HEK293 (cell line): ENCODE results near the gene FAM149B1.

Experiments
- GFI1B ChIP-seq: fragments of 450-650 bp; formaldehyde crosslinking; IDR thresholded peaks from 2 replicates; pipeline ENCODE4 v1.5.1; 2016; ENCODE audit warnings: missing biosample characterization, missing genetic modification characterization
- GLI2 ChIP-seq: fragments of 450-650 bp; formaldehyde crosslinking; IDR thresholded peaks from 2 replicates; pipeline ENCODE4; 2017; ENCODE audit warnings: missing biosample characterization, missing genetic modification characterization, low read depth, borderline replicate concordance
- MZF1 ChIP-seq: fragments of 450-650 bp; formaldehyde crosslinking; IDR thresholded peaks from 2 replicates; pipeline ENCODE4 v1.5.1; 2017; ENCODE audit warnings: missing biosample characterization, missing genetic modification characterization, borderline replicate concordance
- PRDM1 ChIP-seq: fragments of 450-650 bp; formaldehyde crosslinking; IDR thresholded peaks from 2 replicates; pipeline ENCODE4; 2016; ENCODE audit warnings: missing biosample characterization, missing genetic modification characterization
- SETDB1 ChIP-seq: IDR thresholded peaks from one replicate; pipeline ENCODE4 v1.6.1; 2017; ENCODE audit warnings: mild to moderate bottlenecking, low read length, moderate library complexity, mixed read lengths; ENCODE audit not compliant: insufficient read length
- ZBTB17 ChIP-seq: fragments of 450-650 bp; formaldehyde crosslinking; IDR thresholded peaks from 2 replicates; pipeline ENCODE4 v1.5.1; 2016; ENCODE audit warnings: missing biosample characterization, missing genetic modification characterization
- ZBTB26 ChIP-seq: fragments of 450-650 bp; formaldehyde crosslinking; optimal IDR thresholded peaks from 2 replicates; pipeline ENCODE3; 2016; ENCODE audit warnings: missing biosample characterization, mild to moderate bottlenecking, missing genetic modification characterization
- ZBTB7A ChIP-seq: fragments of 450-650 bp; formaldehyde crosslinking; IDR thresholded peaks from 2 replicates; pipeline ENCODE4 v1.5.1; 2016; ENCODE audit warnings: low read depth, missing biosample characterization, missing genetic modification characterization
- ZBTB8A ChIP-seq: fragments of 450-650 bp; formaldehyde crosslinking; IDR thresholded peaks from 2 replicates; pipeline ENCODE4 v1.5.1; 2016; ENCODE audit warnings: missing biosample characterization, missing genetic modification characterization
- ZNF114 ChIP-seq: fragments of 450-650 bp; formaldehyde crosslinking; IDR thresholded peaks from 2 replicates; pipeline ENCODE4 v1.5.0; 2017; ENCODE audit warnings: missing biosample characterization, missing genetic modification characterization
- ZNF138 ChIP-seq: fragments of 450-650 bp; formaldehyde crosslinking; IDR thresholded peaks from 2 replicates; pipeline ENCODE4 v1.5.1; 2016; ENCODE audit warnings: missing biosample characterization, missing genetic modification characterization, borderline replicate concordance
- ZNF155 ChIP-seq: fragments of 450-650 bp; formaldehyde crosslinking; IDR thresholded peaks from 2 replicates; pipeline ENCODE4 v1.5.1; 2016; ENCODE audit warnings: missing biosample characterization, missing genetic modification characterization
- ZNF16 ChIP-seq: fragments of 450-650 bp; formaldehyde crosslinking; IDR thresholded peaks from 2 replicates; pipeline ENCODE4 v1.5.1; 2016; ENCODE audit warnings: low read depth, missing biosample characterization, missing genetic modification characterization
- ZNF169 ChIP-seq: fragments of 450-650 bp; formaldehyde crosslinking; IDR thresholded peaks from 2 replicates; pipeline ENCODE4 v1.5.1; 2016; ENCODE audit warnings: missing biosample characterization, missing genetic modification characterization
- ZNF202 ChIP-seq: fragments of 450-650 bp; formaldehyde crosslinking; IDR thresholded peaks from 2 replicates; pipeline ENCODE4 v1.5.1; 2016; ENCODE audit warnings: missing biosample characterization, missing genetic modification characterization, borderline replicate concordance
- ZNF248 ChIP-seq: fragments of 450-650 bp; formaldehyde crosslinking; IDR thresholded peaks from 2 replicates; pipeline ENCODE4 v1.5.1; 2017; ENCODE audit warnings: missing biosample characterization, missing genetic modification characterization
- ZNF311 ChIP-seq: fragments of 450-650 bp; formaldehyde crosslinking; IDR thresholded peaks from 2 replicates; pipeline ENCODE4 v1.5.1; 2017; ENCODE audit warnings: missing biosample characterization, missing genetic modification characterization, borderline replicate concordance
- ZNF324 ChIP-seq: fragments of 450-650 bp; formaldehyde crosslinking; IDR thresholded peaks from 2 replicates; pipeline ENCODE4 v1.5.1; 2016; ENCODE audit warnings: missing biosample characterization, missing genetic modification characterization
- ZNF341 ChIP-seq: fragments of 450-650 bp; formaldehyde crosslinking; IDR thresholded peaks from 2 replicates; pipeline ENCODE4; 2016; ENCODE audit warnings: low read depth, missing biosample characterization, missing genetic modification characterization
- ZNF514 ChIP-seq: fragments of 450-650 bp; formaldehyde crosslinking; IDR thresholded peaks from 2 replicates; pipeline ENCODE4 v1.5.1; 2016; ENCODE audit warnings: missing biosample characterization, missing genetic modification characterization
- ZNF555 ChIP-seq: fragments of 450-650 bp; formaldehyde crosslinking; conservative IDR thresholded peaks from 2 replicates; pipeline ENCODE4 v1.5.1; 2017; ENCODE audit warnings: missing biosample characterization, mild to moderate bottlenecking, missing genetic modification characterization, inconsistent platforms
- ZNF596 ChIP-seq: fragments of 450-650 bp; IDR thresholded peaks from 2 replicates; pipeline ENCODE4 v1.5.0; 2018; ENCODE audit warnings: missing biosample characterization, mild to moderate bottlenecking, missing genetic modification characterization, moderate library complexity
- ZNF600 ChIP-seq: fragments of 450-650 bp; formaldehyde crosslinking; IDR thresholded peaks from 2 replicates; pipeline ENCODE4 v1.5.1; 2016; ENCODE audit warnings: missing biosample characterization, missing genetic modification characterization
- ZNF654 ChIP-seq: fragments of 450-650 bp; formaldehyde crosslinking; IDR thresholded peaks from 2 replicates; pipeline ENCODE4 v1.5.1; 2016; ENCODE audit warnings: low read depth, missing biosample characterization, missing genetic modification characterization
- ZNF660 ChIP-seq: fragments of 450-650 bp; IDR thresholded peaks from 2 replicates; pipeline ENCODE4 v1.5.1; 2018; ENCODE audit warnings: missing biosample characterization, mild to moderate bottlenecking, missing genetic modification characterization
- ZNF670 ChIP-seq: fragments of 450-650 bp; formaldehyde crosslinking; IDR thresholded peaks from 2 replicates; pipeline ENCODE4 v1.5.1; 2016; ENCODE audit warnings: missing biosample characterization, missing genetic modification characterization, low read depth
- ZNF707 ChIP-seq: fragments of 450-650 bp; formaldehyde crosslinking; IDR thresholded peaks from 2 replicates; pipeline ENCODE4 v1.5.1; 2016; ENCODE audit warnings: missing biosample characterization, missing genetic modification characterization
- ZNF76 ChIP-seq: fragments of 450-650 bp; formaldehyde crosslinking; IDR thresholded peaks from 2 replicates; pipeline ENCODE4; 2016; ENCODE audit warnings: low read depth, missing biosample characterization, missing genetic modification characterization, borderline replicate concordance
- ZNF785 ChIP-seq: fragments of 450-650 bp; formaldehyde crosslinking; IDR thresholded peaks from 2 replicates; pipeline ENCODE4 v1.5.1; 2016; ENCODE audit warnings: missing biosample characterization, missing genetic modification characterization
- ZSCAN23 ChIP-seq: fragments of 450-650 bp; formaldehyde crosslinking; IDR thresholded peaks from 2 replicates; pipeline ENCODE4 v1.5.1; 2016; ENCODE audit warnings: missing biosample characterization, missing genetic modification characterization
- ZSCAN30 ChIP-seq: fragments of 450-650 bp; IDR thresholded peaks from 2 replicates; pipeline ENCODE4 v1.5.1; 2018; ENCODE audit warnings: missing biosample characterization, mild to moderate bottlenecking, missing genetic modification characterization, moderate library complexity
- ZXDB ChIP-seq: fragments of 450-650 bp; formaldehyde crosslinking; IDR thresholded peaks from 2 replicates; pipeline ENCODE4 v1.5.1; 2016; ENCODE audit warnings: missing biosample characterization, missing genetic modification characterization
- TF ChIP-seq, protein P1 (sequence below): fragments of 450-650 bp; formaldehyde crosslinking; IDR thresholded peaks from 2 replicates; pipeline ENCODE4 v1.5.1; 2016; ENCODE audit warnings: missing biosample characterization, missing genetic modification characterization
- TF ChIP-seq, protein P2 (sequence below): fragments of 450-650 bp; formaldehyde crosslinking; IDR thresholded peaks from 2 replicates; pipeline ENCODE4 v1.5.1; 2016; ENCODE audit warnings: missing biosample characterization, missing genetic modification characterization
- TF ChIP-seq, protein P3 (sequence below): fragments of 450-650 bp; formaldehyde crosslinking; IDR thresholded peaks from 2 replicates; pipeline ENCODE4 v1.5.1; 2016; ENCODE audit warnings: missing biosample characterization, missing genetic modification characterization

The FAM149B1 gene

GRCh38 chr10:73246646-73247508 lies 79.0 kb downstream of the FAM149B1 start, which contains the start of gene DNAJC9 (continued):
- TF ChIP-seq ZNF670 (tag by site-specific recombination) (no peak), ZNF311 (no peak), ZBTB26 (tag by site-specific recombination) (peak; percentile 90), ZNF707 (no peak), ZNF155 (tag by site-specific recombination) (no peak), ZNF660 (tag by site-specific recombination) (peak; percentile 77), ZNF596 (tag by site-specific recombination) (no peak), ZNF138 (tag by site-specific recombination) (no peak), ZNF654 (tag by site-specific recombination) (no peak), ZNF514 (tag by site-specific recombination) (no peak), ZNF324 (tag by site-specific recombination) (no peak; the same call in 1 of the 2 replicates), ZNF248 (tag by site-specific recombination) (no peak), ZNF202 (tag by site-specific recombination) (no peak), ZNF76 (tag by site-specific recombination) (peak; percentile 65; the same call in 1 of the 2 replicates), ZNF169 (tag by site-specific recombination) (no peak), ZNF555 (tag by site-specific recombination) (no peak), ZBTB7A (tag by site-specific recombination) (peak; percentile 78), ZNF16 (tag by site-specific recombination) (no peak; the same call in 1 of the 2 replicates), ZNF114 (tag by site-specific recombination) (no peak), ZSCAN23 (0 out of 2 replicates have a peak, but pooled peaks have one; percentile 36), ZNF341 (tag by site-specific recombination) (peak; percentile 90), SETDB1 (no peak), ZXDB (tag by site-specific recombination) (peak; percentile 96), ZSCAN30 (tag by site-specific recombination) (peak; percentile 98), ZBTB17 (peak; percentile 82), PRDM1 (no peak), GFI1B (tag by site-specific recombination) (no peak), ZNF600 (tag by site-specific recombination) (peak; percentile 89), GLI2 (no peak; the same call in 1 of the 2 replicates), ZBTB8A (tag by site-specific recombination) (peak; percentile 93), MZF1 (tag by site-specific recombination) (no peak), ZNF785 (tag by site-specific recombination) (0 out of 2 replicates have a peak, but pooled peaks have one; percentile 19)
- TF ChIP-seq, protein P1, sequence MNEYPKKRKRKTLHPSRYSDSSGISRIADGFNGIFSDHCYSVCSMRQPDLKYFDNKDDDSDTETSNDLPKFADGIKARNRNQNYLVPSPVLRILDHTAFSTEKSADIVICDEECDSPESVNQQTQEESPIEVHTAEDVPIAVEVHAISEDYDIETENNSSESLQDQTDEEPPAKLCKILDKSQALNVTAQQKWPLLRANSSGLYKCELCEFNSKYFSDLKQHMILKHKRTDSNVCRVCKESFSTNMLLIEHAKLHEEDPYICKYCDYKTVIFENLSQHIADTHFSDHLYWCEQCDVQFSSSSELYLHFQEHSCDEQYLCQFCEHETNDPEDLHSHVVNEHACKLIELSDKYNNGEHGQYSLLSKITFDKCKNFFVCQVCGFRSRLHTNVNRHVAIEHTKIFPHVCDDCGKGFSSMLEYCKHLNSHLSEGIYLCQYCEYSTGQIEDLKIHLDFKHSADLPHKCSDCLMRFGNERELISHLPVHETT (tag by site-specific recombination) = peak; percentile 72
- TF ChIP-seq, protein P2, sequence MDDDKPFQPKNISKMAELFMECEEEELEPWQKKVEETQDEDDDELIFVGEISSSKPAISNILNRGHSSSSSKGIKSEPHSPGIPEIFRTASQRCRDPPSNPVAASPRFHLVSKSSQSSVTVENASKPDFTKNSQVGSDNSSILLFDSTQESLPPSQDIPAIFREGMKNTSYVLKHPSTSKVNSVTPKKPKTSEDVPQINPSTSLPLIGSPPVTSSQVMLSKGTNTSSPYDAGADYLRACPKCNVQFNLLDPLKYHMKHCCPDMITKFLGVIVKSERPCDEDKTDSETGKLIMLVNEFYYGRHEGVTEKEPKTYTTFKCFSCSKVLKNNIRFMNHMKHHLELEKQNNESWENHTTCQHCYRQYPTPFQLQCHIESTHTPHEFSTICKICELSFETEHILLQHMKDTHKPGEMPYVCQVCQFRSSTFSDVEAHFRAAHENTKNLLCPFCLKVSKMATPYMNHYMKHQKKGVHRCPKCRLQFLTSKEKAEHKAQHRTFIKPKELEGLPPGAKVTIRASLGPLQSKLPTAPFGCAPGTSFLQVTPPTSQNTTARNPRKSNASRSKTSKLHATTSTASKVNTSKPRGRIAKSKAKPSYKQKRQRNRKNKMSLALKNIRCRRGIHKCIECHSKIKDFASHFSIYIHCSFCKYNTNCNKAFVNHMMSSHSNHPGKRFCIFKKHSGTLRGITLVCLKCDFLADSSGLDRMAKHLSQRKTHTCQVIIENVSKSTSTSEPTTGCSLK (tag by site-specific recombination) = no peak
- TF ChIP-seq, protein P3, sequence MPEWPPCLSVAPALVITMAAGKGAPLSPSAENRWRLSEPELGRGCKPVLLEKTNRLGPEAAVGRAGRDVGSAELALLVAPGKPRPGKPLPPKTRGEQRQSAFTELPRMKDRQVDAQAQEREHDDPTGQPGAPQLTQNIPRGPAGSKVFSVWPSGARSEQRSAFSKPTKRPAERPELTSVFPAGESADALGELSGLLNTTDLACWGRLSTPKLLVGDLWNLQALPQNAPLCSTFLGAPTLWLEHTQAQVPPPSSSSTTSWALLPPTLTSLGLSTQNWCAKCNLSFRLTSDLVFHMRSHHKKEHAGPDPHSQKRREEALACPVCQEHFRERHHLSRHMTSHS (tag by site-specific recombination) = no peak
